Central memory CD8-positive, alpha-beta T cell (primary cell): ENCODE results near the gene ADD3.

ENCODE experiments used
- ATAC-seq: fragments of 150-1000 bp; cut with Tn5 transposase; replicated peaks from 2 replicates; pipeline ENCODE4 v1.10.0; 2022; ENCODE audit warnings: mild to moderate bottlenecking, moderate FRiP score, moderate number of reproducible peaks; ENCODE audit not compliant: poor library complexity, severe bottlenecking; ENCODE audit errors: extremely low read depth
- DNase-seq, 2 donors: peaks; one replicate each; pipeline ENCODE4 v3.0.0; 2021; ENCODE audit warnings: low spot score in 2 of 2
- H3K27ac Mint-ChIP-seq: one replicate; pipeline ENCODE4 v1.8.0; 2022; ENCODE audit warnings: low read depth, mild to moderate bottlenecking, moderate library complexity, mixed read lengths
- H3K27me3 Mint-ChIP-seq: one replicate; pipeline ENCODE4 v1.8.0; 2022; ENCODE audit warnings: mixed read lengths
- H3K36me3 Mint-ChIP-seq: one replicate; pipeline ENCODE4 v1.8.0; 2022; ENCODE audit warnings: mild to moderate bottlenecking, moderate library complexity, mixed read lengths; ENCODE audit not compliant: insufficient read depth
- H3K4me1 Mint-ChIP-seq: one replicate; pipeline ENCODE4 v1.8.0; 2022; ENCODE audit warnings: mixed read lengths
- H3K4me3 Mint-ChIP-seq: one replicate; pipeline ENCODE4 v1.8.0; 2022; ENCODE audit warnings: mild to moderate bottlenecking, moderate library complexity, mixed read lengths
- H3K9me3 Mint-ChIP-seq: one replicate; pipeline ENCODE4 v1.8.0; 2022; ENCODE audit warnings: mixed read lengths

Gene ADD3, protein sequence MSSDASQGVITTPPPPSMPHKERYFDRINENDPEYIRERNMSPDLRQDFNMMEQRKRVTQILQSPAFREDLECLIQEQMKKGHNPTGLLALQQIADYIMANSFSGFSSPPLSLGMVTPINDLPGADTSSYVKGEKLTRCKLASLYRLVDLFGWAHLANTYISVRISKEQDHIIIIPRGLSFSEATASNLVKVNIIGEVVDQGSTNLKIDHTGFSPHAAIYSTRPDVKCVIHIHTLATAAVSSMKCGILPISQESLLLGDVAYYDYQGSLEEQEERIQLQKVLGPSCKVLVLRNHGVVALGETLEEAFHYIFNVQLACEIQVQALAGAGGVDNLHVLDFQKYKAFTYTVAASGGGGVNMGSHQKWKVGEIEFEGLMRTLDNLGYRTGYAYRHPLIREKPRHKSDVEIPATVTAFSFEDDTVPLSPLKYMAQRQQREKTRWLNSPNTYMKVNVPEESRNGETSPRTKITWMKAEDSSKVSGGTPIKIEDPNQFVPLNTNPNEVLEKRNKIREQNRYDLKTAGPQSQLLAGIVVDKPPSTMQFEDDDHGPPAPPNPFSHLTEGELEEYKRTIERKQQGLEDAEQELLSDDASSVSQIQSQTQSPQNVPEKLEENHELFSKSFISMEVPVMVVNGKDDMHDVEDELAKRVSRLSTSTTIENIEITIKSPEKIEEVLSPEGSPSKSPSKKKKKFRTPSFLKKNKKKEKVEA

GRCh38 chr10:110007701-110008517 is at the start of gene ADD3:
TSS of gene ADD3 (plus strand) at chr10:110007984. CDS start at chr10:110100654, 92,670 bp downstream.
- H3K4me3 Mint-ChIP-seq: no peak within 1 kb of the TSS
- H3K27me3 Mint-ChIP-seq: no peaks in the 10 kb centered on the region
- peaks cover 35% of the 10 kb centered on the region for H3K4me1 Mint-ChIP-seq
- DNase-seq (peak; percentile 84 to 86), ATAC-seq (peak; percentile 71)
- no peak within 1 kb of the TSS for H3K27ac Mint-ChIP-seq
- peaks cover 14% of the 10 kb centered on the region for H3K36me3 Mint-ChIP-seq
- H3K9me3 Mint-ChIP-seq: no peaks in the 10 kb centered on the region

DNA sequence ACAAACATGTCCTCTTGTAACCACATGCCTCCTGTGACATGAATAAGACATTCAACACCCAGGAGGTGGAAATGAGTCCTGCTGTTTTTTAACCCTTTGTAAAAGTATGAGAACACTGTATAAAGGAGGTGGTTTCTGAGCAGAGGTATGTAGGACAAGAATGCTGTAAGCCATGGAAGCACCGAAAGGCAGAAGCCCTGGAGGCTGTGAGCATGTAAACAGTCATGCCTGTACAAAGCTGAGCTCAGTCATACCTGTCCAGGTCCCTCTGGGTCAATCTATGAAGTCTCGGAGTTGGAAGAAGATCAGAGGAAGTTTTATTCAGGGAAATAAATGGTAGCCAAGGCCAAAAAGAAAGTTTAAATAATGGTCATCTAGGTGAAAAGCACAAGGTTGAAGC is 49.7 kb upstream of the ADD3 start:
- no peak overlapping the region for H3K27ac Mint-ChIP-seq
- H3K27me3 Mint-ChIP-seq: no peaks in the 10 kb centered on the region
- no peak for DNase-seq
- H3K9me3 Mint-ChIP-seq: no peaks in the 10 kb centered on the region
- H3K4me1 Mint-ChIP-seq: no peaks in the 10 kb centered on the region
- ATAC-seq: no peak
- H3K36me3 Mint-ChIP-seq: peaks cover 1% of the 10 kb centered on the region
- H3K4me3 Mint-ChIP-seq: no peak overlapping the region

DNA sequence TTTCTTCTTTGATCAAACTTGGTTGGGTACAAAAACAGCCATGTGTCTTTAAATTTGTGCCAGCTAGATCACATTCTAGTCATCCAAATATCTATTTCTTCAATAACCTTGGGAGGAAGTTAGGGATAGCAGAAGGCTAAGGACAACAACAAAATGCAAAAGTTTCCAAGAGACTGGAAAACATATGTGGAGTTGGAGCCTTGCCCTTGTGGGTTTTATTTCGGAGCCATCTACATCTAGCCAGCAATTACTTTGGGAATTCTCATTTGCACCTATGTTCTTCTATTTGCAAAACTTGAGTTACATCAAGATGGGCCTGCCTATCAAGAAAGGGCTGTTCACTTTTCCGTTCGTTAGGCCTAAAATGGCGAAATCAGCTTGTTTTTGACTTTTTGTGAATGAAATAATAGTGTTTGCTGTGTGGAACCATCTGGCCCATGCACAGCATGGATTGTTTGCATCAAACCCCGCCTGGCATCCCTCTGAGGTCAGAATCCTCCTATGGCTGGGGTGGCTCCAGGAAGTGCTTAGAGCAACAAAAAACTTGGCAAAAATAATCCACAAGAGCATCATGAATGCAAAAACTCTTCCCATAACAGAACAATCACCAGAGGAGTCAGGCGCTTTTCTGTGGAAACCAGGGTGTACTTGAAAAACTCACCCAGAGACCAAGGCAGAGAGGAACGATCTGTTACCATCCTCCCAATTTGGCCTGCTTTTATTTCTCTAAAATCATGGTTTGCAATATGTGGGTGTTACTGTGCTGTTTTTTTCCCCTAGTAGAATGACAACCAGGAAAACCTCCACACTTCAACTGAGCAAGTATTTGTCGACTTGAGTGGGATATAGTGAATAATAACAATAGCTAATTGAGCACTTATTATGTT is 48.3 kb upstream of the ADD3 start:
- no peak overlapping the region for H3K4me3 Mint-ChIP-seq
- no peak overlapping the region for H3K27ac Mint-ChIP-seq
- no peaks in the 10 kb centered on the region for H3K9me3 Mint-ChIP-seq
- H3K27me3 Mint-ChIP-seq: no peaks in the 10 kb centered on the region
- ATAC-seq: no peak
- H3K36me3 Mint-ChIP-seq: peaks cover 1% of the 10 kb centered on the region
- H3K4me1 Mint-ChIP-seq: peaks cover 4% of the 10 kb centered on the region
- DNase-seq: no peak

DNA sequence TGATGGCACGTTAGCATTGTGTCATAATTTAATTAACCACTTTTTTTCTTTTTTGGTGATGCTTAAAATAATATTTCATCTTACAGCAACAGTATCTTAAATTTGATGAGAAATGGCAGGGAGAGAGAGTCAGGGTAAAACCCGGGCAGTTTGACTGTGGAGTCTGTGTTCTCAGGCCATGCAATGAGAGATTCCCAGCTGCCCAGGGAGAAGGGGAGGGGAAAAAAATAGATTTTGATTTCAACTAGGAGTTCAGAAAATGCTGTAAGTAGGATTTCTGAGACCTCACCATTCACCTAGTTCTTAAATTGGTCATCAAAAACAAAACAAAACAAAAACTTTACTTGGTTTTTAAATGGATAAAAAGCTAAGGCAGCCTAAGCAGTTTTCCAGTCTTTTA is 47.1 kb upstream of the ADD3 start:
- H3K4me3 Mint-ChIP-seq: no peak overlapping the region
- no peak overlapping the region for H3K27ac Mint-ChIP-seq
- H3K27me3 Mint-ChIP-seq: no peaks in the 10 kb centered on the region
- no peaks in the 10 kb centered on the region for H3K9me3 Mint-ChIP-seq
- peaks cover 6% of the 10 kb centered on the region for H3K4me1 Mint-ChIP-seq
- DNase-seq (no peak), ATAC-seq (no peak)
- H3K36me3 Mint-ChIP-seq: peaks cover 1% of the 10 kb centered on the region

- H3K27me3 Mint-ChIP-seq: no peaks in the 10 kb centered on the region
- H3K9me3 Mint-ChIP-seq: no peaks in the 10 kb centered on the region
- no peak overlapping the region for H3K27ac Mint-ChIP-seq
- H3K36me3 Mint-ChIP-seq: peaks cover 1% of the 10 kb centered on the region
- ATAC-seq: no peak
- no peak for DNase-seq
- no peak overlapping the region for H3K4me3 Mint-ChIP-seq
- peaks cover 6% of the 10 kb centered on the region for H3K4me1 Mint-ChIP-seq
Observed at GRCh38 chr10:109961174-109962001, 46.4 kb upstream of the ADD3 start.

GRCh38 chr10:109962247-109962646 is 45.5 kb upstream of the ADD3 start:
- DNase-seq (no peak), ATAC-seq (no peak)
- Mint-ChIP-seq H3K9me3 (no peaks in the 10 kb centered on the region), H3K4me3 (no peak overlapping the region), H3K27ac (no peak overlapping the region), H3K36me3 (peaks cover 1% of the 10 kb centered on the region), H3K4me1 (peaks cover 6% of the 10 kb centered on the region), H3K27me3 (no peaks in the 10 kb centered on the region)

GRCh38 chr10:109963439-109963838 is 44.3 kb upstream of the ADD3 start:
- Mint-ChIP-seq H3K4me3 (no peak overlapping the region), H3K27me3 (no peaks in the 10 kb centered on the region), H3K27ac (no peak overlapping the region), H3K36me3 (no peaks in the 10 kb centered on the region), H3K4me1 (peaks cover 6% of the 10 kb centered on the region), H3K9me3 (no peaks in the 10 kb centered on the region)
- DNase-seq: no peak
- ATAC-seq: no peak

DNA sequence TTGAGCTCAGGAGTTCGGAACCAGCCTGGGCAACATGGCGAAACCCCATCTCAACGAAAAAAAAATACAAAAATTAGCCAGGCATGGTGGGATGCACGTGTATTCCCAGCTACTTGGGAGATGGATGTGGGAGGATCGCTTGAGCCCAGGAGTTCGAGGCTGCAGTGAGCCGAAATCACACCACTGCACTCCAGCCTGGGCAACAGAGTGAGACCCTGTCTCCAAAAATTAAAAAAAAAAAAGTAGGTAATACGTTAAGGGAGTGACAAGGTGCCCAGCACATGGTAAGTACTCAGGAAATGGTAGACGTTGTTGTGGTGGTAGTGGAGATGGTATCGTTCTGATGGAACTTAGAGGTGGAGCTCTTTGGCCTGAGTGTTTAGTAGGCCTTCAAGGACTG is 43.5 kb upstream of the ADD3 start:
- ATAC-seq: no peak
- peaks cover 6% of the 10 kb centered on the region for H3K4me1 Mint-ChIP-seq
- no peaks in the 10 kb centered on the region for H3K36me3 Mint-ChIP-seq
- no peak overlapping the region for H3K4me3 Mint-ChIP-seq
- H3K27me3 Mint-ChIP-seq: no peaks in the 10 kb centered on the region
- no peak overlapping the region for H3K27ac Mint-ChIP-seq
- DNase-seq: no peak
- no peaks in the 10 kb centered on the region for H3K9me3 Mint-ChIP-seq

GRCh38 chr10:109966961-109967738 is 40.6 kb upstream of the ADD3 start:
- H3K9me3 Mint-ChIP-seq: no peaks in the 10 kb centered on the region
- H3K27ac Mint-ChIP-seq: no peak overlapping the region
- no peaks in the 10 kb centered on the region for H3K27me3 Mint-ChIP-seq
- no peak for DNase-seq
- no peak overlapping the region for H3K4me3 Mint-ChIP-seq
- H3K4me1 Mint-ChIP-seq: peaks cover 6% of the 10 kb centered on the region
- no peak for ATAC-seq
- H3K36me3 Mint-ChIP-seq: no peaks in the 10 kb centered on the region

- H3K9me3 Mint-ChIP-seq: no peaks in the 10 kb centered on the region
- H3K27ac Mint-ChIP-seq: no peak overlapping the region
- no peaks in the 10 kb centered on the region for H3K36me3 Mint-ChIP-seq
- DNase-seq (no peak), ATAC-seq (no peak)
- H3K27me3 Mint-ChIP-seq: no peaks in the 10 kb centered on the region
- H3K4me3 Mint-ChIP-seq: no peak overlapping the region
- H3K4me1 Mint-ChIP-seq: peaks cover 6% of the 10 kb centered on the region
Observed at GRCh38 chr10:109967739-109968088, 40.1 kb upstream of the ADD3 start.
